Stimulated activated CD4-positive, alpha-beta T cell treated with anti-CD3 and anti-CD28 coated beads, Interleukin-2, amount 100 ng/mL, for 48 hours (primary cell): ENCODE results near the gene TMEM235.
A peak's percentile ranks its signal among the peaks of the same experiment; 100 is the strongest.
"Not testable (repeated sequence)": the region's sequence is repeated elsewhere in the genome, so short reads cannot be mapped to it uniquely, and the experiment has no call there.

ENCODE experiments used
- DNase-seq, 2 donors: peaks; one replicate each; pipeline ENCODE4 v3.0.0-alpha.2; 2020

TMEM235 gene

GRCh38 chr17:78238823-78239488 is 7.5 kb downstream of the TMEM235 start:
- no peak for DNase-seq

- DNase-seq, result no peak
These were observed 8.1 kb downstream of the TMEM235 start for GRCh38 chr17:78239489-78239931.

- DNase-seq, result no peak
These were observed 8.7 kb downstream of the TMEM235 start for GRCh38 chr17:78240012-78240655.

- DNase-seq, result no peak
These were observed 9.4 kb downstream of the TMEM235 start for GRCh38 chr17:78240839-78241238.

GRCh38 chr17:78241277-78242023 is 10.0 kb downstream of the TMEM235 start:
- no peak for DNase-seq

- DNase-seq, result no peak
These were observed 10.8 kb downstream of the TMEM235 start for GRCh38 chr17:78242024-78242742.

- no peak for DNase-seq
These were observed 15.9 kb downstream of the TMEM235 start for GRCh38 chr17:78247304-78247703.

GRCh38 chr17:78248051-78248914 is 16.9 kb downstream of the TMEM235 start:
- no peak for DNase-seq

- no peak for DNase-seq
These were observed 17.8 kb downstream of the TMEM235 start for GRCh38 chr17:78249074-78249817.

- no peak for DNase-seq
These were observed 18.7 kb downstream of the TMEM235 start for GRCh38 chr17:78249818-78250806.

GRCh38 chr17:78250891-78251772 is 19.7 kb downstream of the TMEM235 start:
- DNase-seq, result peak; percentile 86 to 90

- no peak for DNase-seq
These were observed 20.3 kb downstream of the TMEM235 start for GRCh38 chr17:78251773-78252103.

GRCh38 chr17:78252111-78252634 is 20.7 kb downstream of the TMEM235 start:
- no peak for DNase-seq

- no peak for DNase-seq
These were observed 21.5 kb downstream of the TMEM235 start for GRCh38 chr17:78252701-78253635.

- DNase-seq, result not testable (repeated sequence)
These were observed 22.2 kb downstream of the TMEM235 start for GRCh38 chr17:78253636-78253945.

GRCh38 chr17:78253946-78254672 is 22.7 kb downstream of the TMEM235 start:
- DNase-seq, result peak; percentile 74 to 81

- DNase-seq, result no peak
These were observed 23.7 kb downstream of the TMEM235 start for GRCh38 chr17:78255029-78255656.
